Measurements from ENCODE around the gene C1S. TPM values are rescaled to one million over a fixed set of nuclear protein-coding genes. Genes with fewer than 3 reads are reported as not detected.
"Not testable (repeated sequence)": the region's sequence is repeated elsewhere in the genome, so short reads cannot be mapped to it uniquely, and the experiment has no call there.

Gene C1S
- total RNA-seq, 2 experiments from 2014 or later = 1.1 to 1.4 TPM

DNA sequence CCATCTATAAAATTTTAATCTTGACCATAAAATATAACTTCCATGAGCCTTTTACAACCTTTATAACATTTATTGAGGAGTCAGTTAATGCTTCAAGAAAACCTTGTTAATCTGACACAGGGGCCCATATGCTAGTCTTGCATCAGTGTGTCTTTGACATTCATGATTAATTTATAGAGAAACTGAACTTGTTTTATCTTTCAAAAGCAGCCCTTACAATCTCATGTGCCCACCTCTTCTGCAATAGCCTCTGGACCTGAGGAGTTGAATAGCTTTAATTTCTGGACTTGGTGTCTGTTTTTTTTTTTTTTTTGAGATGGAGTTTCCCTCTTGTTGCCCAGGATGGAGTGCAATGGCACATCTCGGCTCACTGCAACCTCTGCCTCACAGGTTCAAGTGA is 33.7 kb upstream of the C1S start:
- Mint-ChIP-seq H3K27ac (no peak overlapping the region), H3K9me3 (no peaks in the 10 kb centered on the region), H3K4me1 (no peaks in the 10 kb centered on the region), H3K27me3 (peaks cover 5% of the 10 kb centered on the region), H3K4me3 (no peak overlapping the region), H3K36me3 (ENCODE audit: low read depth) (no peaks in the 10 kb centered on the region)
- ChIA-PET POLR2A (no interaction called here), CTCF (interaction anchor here (0.6 to 1.2 kb wide), 2 partner anchors 8 to 39 kb away, joined by 3 to 5 read pairs; partner anchors contain the start of gene LPCAT3)
- DNase-seq = no peak

DNA sequence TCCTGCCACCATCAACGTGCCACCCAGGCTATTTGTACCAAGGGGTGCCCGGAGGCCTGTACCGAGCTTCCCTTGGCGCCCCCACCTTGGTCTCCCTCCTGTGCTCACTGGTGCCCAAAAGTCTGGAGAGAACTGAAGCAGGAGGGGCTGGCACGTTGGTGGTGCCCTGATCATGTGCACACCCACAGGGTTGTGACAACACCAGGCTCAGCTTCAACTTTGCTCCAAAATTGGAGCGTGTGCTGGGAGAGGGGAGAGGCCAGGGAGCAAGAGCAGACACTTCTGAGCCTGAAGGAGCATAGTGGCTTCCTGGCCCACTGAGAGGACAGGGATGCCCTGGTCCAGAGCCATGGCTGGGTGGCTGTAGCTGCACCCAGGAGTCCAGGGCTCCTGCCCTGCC is 29.2 kb upstream of the C1S start:
- no peaks in the 10 kb centered on the region for H3K36me3 Mint-ChIP-seq (ENCODE audit: low read depth)

DNA sequence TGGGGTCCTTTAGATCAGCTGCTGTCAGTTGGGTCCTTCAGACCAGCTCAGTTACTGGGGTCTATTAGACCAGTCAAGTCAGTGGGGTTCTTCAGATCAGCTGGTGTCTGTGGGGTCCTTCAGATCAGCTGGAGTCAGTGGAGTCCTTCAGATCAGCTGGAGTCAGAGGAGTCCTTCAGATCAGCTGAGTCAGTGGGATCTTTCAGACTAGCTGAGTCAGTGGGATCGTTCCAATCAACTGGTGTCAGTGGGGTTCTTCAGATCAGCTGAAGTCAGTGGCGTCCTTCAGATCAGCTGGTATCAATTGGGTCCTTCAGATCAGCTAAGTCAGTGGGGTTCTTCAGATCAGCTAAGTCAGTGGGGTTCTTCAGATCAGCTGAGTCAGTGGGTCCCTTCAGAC is 27.5 kb upstream of the C1S start:
- H3K9me3 Mint-ChIP-seq = no peaks in the 10 kb centered on the region
- no peaks in the 10 kb centered on the region for H3K36me3 Mint-ChIP-seq (ENCODE audit: low read depth)
- peaks cover 2% of the 10 kb centered on the region for H3K27me3 Mint-ChIP-seq
- ChIA-PET CTCF (interaction anchor here (0.5 to 2.0 kb wide), 6 partner anchors 10 to 180 kb away, joined by 3 to 10 read pairs (median 4); partner anchors contain the start of genes C1RL and LPCAT3), POLR2A (no interaction called here)
- DNase-seq = no peak
- no peak overlapping the region for H3K27ac Mint-ChIP-seq
- no peaks in the 10 kb centered on the region for H3K4me1 Mint-ChIP-seq
- H3K4me3 Mint-ChIP-seq = no peak overlapping the region

More for the DNA sequence above, 29.2 kb upstream of the C1S start:
- peaks cover 6% of the 10 kb centered on the region for H3K27me3 Mint-ChIP-seq
- H3K4me3 Mint-ChIP-seq = no peak overlapping the region
- DNase-seq = no peak
- no peak overlapping the region for H3K27ac Mint-ChIP-seq
- H3K9me3 Mint-ChIP-seq = no peaks in the 10 kb centered on the region
- ChIA-PET CTCF (interaction anchor here (0.6 to 1.4 kb wide), 3 partner anchors 11 to 68 kb away, joined by 3 read pairs; partner anchors contain the start of gene LPCAT3), POLR2A (no interaction called here)
- H3K4me1 Mint-ChIP-seq = no peaks in the 10 kb centered on the region

DNA sequence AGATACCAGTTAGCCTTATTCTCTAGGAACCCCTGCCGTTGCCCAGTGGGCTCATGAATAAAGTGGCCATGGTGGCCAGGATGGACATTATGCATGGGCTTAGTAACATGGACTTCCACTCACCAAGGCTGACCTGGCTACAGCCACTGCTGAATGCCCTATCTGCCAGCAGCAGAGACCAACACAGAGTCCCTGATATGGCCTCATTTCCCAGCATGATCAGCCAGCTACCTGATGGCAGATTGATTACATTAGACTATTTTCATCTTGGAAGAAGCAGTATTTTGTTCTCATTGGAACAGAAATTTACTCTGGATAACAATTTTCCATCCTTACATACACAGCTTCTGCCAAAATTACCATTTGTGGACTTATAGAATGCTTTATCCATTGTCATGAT is 26.1 kb upstream of the C1S start:
- ChIA-PET CTCF (no interaction called here), POLR2A (no interaction called here)
- Mint-ChIP-seq H3K4me3 (no peak overlapping the region), H3K9me3 (no peaks in the 10 kb centered on the region), H3K27ac (no peak overlapping the region), H3K4me1 (no peaks in the 10 kb centered on the region), H3K27me3 (peaks cover 2% of the 10 kb centered on the region), H3K36me3 (ENCODE audit: low read depth) (no peaks in the 10 kb centered on the region)
- DNase-seq = no peak

GRCh38 chr12:7035463-7035862 is 25.1 kb upstream of the C1S start:
- H3K27me3 Mint-ChIP-seq = peaks cover 2% of the 10 kb centered on the region
- POLR2A ChIA-PET = no interaction called here
- CTCF ChIA-PET = no interaction called here
- no peaks in the 10 kb centered on the region for H3K4me1 Mint-ChIP-seq
- H3K9me3 Mint-ChIP-seq = no peaks in the 10 kb centered on the region
- H3K4me3 Mint-ChIP-seq = no peak overlapping the region
- H3K36me3 Mint-ChIP-seq (ENCODE audit: low read depth) = no peaks in the 10 kb centered on the region
- no peak for DNase-seq
- H3K27ac Mint-ChIP-seq = no peak overlapping the region

GRCh38 chr12:7037411-7037810 is 23.1 kb upstream of the C1S start:
- H3K36me3 Mint-ChIP-seq (ENCODE audit: low read depth); POLR2A ChIA-PET; DNase-seq; H3K4me3 Mint-ChIP-seq; H3K4me1 Mint-ChIP-seq; H3K9me3 Mint-ChIP-seq; H3K27me3 Mint-ChIP-seq; H3K27ac Mint-ChIP-seq: not testable (repeated sequence)
- CTCF ChIA-PET = interaction anchor here (1.1 kb wide), 1 partner anchor 15 kb away, joined by 3 read pairs; no protein-coding TSS in a partner anchor

DNA sequence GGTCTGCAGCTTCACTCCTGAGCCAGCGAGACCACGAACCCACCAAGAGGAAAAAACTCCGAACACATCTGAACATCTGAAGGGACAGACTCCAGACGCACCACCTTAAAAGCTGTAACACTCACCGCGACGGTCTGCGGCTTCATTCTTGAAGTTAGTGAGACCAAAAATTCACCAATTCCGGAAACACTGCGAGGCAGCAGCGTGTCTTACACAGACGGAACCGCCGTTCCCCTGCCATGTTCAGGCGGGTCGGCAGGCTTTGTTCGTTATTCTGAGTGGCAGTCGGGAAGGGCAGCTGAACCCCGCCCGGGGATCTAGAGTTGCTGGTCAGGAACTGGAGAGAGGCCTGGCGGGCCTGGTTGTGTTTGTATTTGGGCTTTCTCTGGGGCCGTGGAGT is 21.9 kb upstream of the C1S start:
- H3K36me3 Mint-ChIP-seq (ENCODE audit: low read depth) = no peaks in the 10 kb centered on the region
- no peak overlapping the region for H3K4me3 Mint-ChIP-seq
- peaks cover 3% of the 10 kb centered on the region for H3K27me3 Mint-ChIP-seq
- no peak for DNase-seq
- ChIA-PET CTCF (interaction anchor here (1.1 kb wide), 2 partner anchors 13 to 21 kb away, joined by 3 read pairs; partner anchors contain the start of gene LPCAT3), POLR2A (interaction anchor here (0.6 kb wide), 1 partner anchor 804 kb away, joined by 5 read pairs; no protein-coding TSS in a partner anchor)
- no peak overlapping the region for H3K27ac Mint-ChIP-seq
- H3K4me1 Mint-ChIP-seq = no peaks in the 10 kb centered on the region
- no peaks in the 10 kb centered on the region for H3K9me3 Mint-ChIP-seq

DNA sequence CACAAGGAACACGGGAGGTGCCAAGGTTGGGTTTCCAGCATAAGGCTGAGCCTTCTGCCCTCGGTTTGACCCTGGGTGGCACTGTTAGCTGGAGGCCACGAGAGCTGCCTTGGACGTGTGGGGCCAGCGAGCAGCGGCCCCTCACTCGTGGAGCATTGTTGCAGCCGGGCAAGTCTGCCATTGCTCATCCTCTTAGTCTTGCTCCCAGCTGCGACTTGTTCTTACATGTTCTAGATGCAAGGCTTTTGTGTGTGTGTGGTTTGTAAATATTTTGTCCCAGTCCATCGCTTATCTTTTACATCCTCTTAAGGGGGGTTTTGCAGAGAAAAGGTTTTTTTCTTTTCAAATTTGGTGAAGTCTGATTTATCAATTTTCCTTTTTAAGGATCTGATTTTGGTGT is 21.1 kb upstream of the C1S start:
- Mint-ChIP-seq H3K4me1 (no peaks in the 10 kb centered on the region), H3K9me3 (no peaks in the 10 kb centered on the region), H3K27ac (no peak overlapping the region), H3K36me3 (ENCODE audit: low read depth) (no peaks in the 10 kb centered on the region), H3K27me3 (peaks cover 3% of the 10 kb centered on the region), H3K4me3 (no peak overlapping the region)
- ChIA-PET POLR2A (no interaction called here), CTCF (no interaction called here)
- DNase-seq = no peak

DNA sequence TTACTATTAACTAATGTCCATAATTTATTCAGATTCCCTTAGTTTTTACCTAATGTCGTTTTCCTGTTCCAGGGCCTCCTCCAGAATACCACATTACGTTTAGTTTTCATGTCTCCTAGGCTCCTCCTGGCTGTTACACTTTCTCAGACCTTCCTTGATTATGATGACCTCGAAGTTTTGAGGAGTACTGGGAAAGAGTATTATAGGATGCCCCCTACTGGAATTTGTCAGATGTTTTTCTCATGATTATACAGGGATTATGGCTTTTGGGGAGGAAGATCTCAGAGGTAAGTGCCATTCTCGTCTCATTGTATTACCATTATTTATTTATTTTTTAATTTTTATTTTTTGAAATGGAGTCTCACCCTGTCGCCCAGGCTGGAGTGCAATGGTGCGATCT is 17.7 kb upstream of the C1S start:
- no peak for DNase-seq
- CTCF ChIA-PET = interaction anchor here (1.3 to 1.6 kb wide), 2 partner anchors 10 to 12 kb away, joined by 3 to 4 read pairs; no protein-coding TSS in a partner anchor
- Mint-ChIP-seq H3K27me3 (peaks cover 3% of the 10 kb centered on the region), H3K4me3 (no peak overlapping the region), H3K27ac (no peak overlapping the region), H3K9me3 (no peaks in the 10 kb centered on the region), H3K36me3 (ENCODE audit: low read depth) (no peaks in the 10 kb centered on the region), H3K4me1 (peaks cover 18% of the 10 kb centered on the region)
- POLR2A ChIA-PET = no interaction called here

GRCh38 chr12:7045913-7046312 is 14.6 kb upstream of the C1S start:
- no peaks in the 10 kb centered on the region for H3K9me3 Mint-ChIP-seq
- H3K4me3 Mint-ChIP-seq = no peak overlapping the region
- peaks cover 3% of the 10 kb centered on the region for H3K27me3 Mint-ChIP-seq
- H3K36me3 Mint-ChIP-seq (ENCODE audit: low read depth) = no peaks in the 10 kb centered on the region
- ChIA-PET CTCF (no interaction called here), POLR2A (no interaction called here)
- no peak for DNase-seq
- H3K27ac Mint-ChIP-seq = no peak overlapping the region
- peaks cover 21% of the 10 kb centered on the region for H3K4me1 Mint-ChIP-seq

GRCh38 chr12:7046383-7047105 is 14.0 kb upstream of the C1S start:
- Mint-ChIP-seq H3K4me1 (peaks cover 21% of the 10 kb centered on the region), H3K36me3 (ENCODE audit: low read depth) (no peaks in the 10 kb centered on the region), H3K27ac (peak overlapping the region; percentile 22), H3K27me3 (peaks cover 8% of the 10 kb centered on the region), H3K9me3 (no peaks in the 10 kb centered on the region), H3K4me3 (no peak overlapping the region)
- CTCF ChIA-PET = no interaction called here
- DNase-seq = no peak
- POLR2A ChIA-PET = no interaction called here

- peaks cover 13% of the 10 kb centered on the region for H3K27me3 Mint-ChIP-seq
- H3K36me3 Mint-ChIP-seq (ENCODE audit: low read depth) = no peaks in the 10 kb centered on the region
- H3K4me3 Mint-ChIP-seq = peak overlapping the region; percentile 22
- peaks cover 21% of the 10 kb centered on the region for H3K4me1 Mint-ChIP-seq
- no peak for DNase-seq
- ChIA-PET POLR2A (no interaction called here), CTCF (interaction anchor here (1.3 kb wide), 1 partner anchor 18 kb away, joined by 3 read pairs; no protein-coding TSS in a partner anchor)
- H3K9me3 Mint-ChIP-seq = no peaks in the 10 kb centered on the region
- H3K27ac Mint-ChIP-seq = peak overlapping the region; percentile 44
Observed at GRCh38 chr12:7047306-7047705, 13.2 kb upstream of the C1S start.

- peaks cover 27% of the 10 kb centered on the region for H3K27me3 Mint-ChIP-seq
- H3K27ac Mint-ChIP-seq; H3K36me3 Mint-ChIP-seq (ENCODE audit: low read depth); H3K9me3 Mint-ChIP-seq; H3K4me3 Mint-ChIP-seq; DNase-seq; POLR2A ChIA-PET: not testable (repeated sequence)
- H3K4me1 Mint-ChIP-seq = peaks cover 21% of the 10 kb centered on the region
- CTCF ChIA-PET = interaction anchor here (1.4 kb wide), 1 partner anchor 59 kb away, joined by 3 read pairs; no protein-coding TSS in a partner anchor
Observed at GRCh38 chr12:7049445-7049951, 11.0 kb upstream of the C1S start.

Measured in activated CD4-positive, alpha-beta T cell treated with anti-CD3 and anti-CD28 coated beads, Interleukin-2, amount 10 ng/mL, durations not matched to agents 7 days and 5 days (primary cell).